ENCODE measurements around the gene NEUROD2. TPM values are rescaled to one million over a fixed set of nuclear protein-coding genes. Genes with fewer than 3 reads are reported as not detected.

The NEUROD2 gene
- total RNA-seq, 2 donors from 2014 or later: not detected

DNA sequence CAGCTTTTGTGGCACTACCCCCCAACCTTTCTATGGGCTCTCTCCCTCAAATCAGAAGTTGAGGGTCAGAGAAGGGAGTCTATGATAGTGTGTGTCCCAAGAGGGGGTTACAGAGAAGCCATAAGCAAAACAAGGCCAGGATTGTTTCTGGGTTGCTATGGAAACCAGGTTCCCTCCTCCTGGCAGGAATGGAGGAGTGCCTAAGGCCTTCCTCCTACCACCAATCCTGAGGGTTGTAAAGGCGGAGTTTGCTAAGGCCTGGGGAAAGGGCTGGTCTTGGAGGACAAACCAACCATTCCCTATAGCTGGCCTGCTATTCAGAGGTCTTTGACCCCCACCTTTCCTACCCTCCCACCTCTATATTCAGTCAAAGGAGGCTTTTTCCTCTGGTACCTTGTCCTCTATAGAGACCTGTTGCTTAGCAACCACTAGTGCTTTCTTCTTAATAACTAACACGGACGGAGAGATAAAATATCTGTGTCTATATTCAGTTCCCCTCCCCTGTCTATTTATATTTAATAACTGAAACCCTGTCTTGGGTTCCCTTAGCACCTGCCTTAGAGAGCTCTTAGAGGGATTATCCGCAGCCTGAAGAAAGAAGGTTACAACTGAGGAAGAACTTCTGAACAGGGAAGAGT, 43.4 kb downstream of the NEUROD2 start:
- peaks cover 23% of the 10 kb centered on the region for H3K36me3 Mint-ChIP-seq (ENCODE audit: low read depth)
- H3K4me3 Mint-ChIP-seq: no peak overlapping the region
- no peaks in the 10 kb centered on the region for H3K9me3 ChIP-seq (ENCODE audit: control insufficient read depth, low read length, poor library complexity, severe bottlenecking)
- H3K27me3 Mint-ChIP-seq: no peaks in the 10 kb centered on the region
- no peak overlapping the region for H3K27ac Mint-ChIP-seq
- DNase-seq (no peak), ATAC-seq (no peak)
- peaks cover 2% of the 10 kb centered on the region for H3K4me1 Mint-ChIP-seq

DNA sequence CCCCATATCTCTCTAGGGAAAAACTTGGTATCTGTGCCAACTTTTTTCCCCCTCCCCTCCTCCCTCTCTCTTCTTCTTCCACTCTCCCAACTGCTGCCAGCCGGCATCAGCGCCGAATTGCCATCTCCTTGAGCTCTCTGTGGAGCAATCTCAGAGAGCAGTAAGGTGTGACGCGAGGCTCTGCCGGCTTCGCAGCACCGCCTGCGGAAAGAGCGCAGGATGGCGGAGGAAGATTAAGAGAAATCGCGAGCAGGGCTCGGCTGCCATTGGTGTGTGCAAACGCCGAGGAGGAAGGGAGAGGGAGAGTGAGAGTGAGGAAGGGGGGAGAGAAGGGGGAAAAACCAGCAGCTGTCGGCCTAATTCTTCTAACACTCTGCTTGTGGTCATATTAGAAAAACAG, 44.2 kb downstream of the NEUROD2 start:
- ATAC-seq: no peak
- no peak overlapping the region for H3K27ac Mint-ChIP-seq

DNA sequence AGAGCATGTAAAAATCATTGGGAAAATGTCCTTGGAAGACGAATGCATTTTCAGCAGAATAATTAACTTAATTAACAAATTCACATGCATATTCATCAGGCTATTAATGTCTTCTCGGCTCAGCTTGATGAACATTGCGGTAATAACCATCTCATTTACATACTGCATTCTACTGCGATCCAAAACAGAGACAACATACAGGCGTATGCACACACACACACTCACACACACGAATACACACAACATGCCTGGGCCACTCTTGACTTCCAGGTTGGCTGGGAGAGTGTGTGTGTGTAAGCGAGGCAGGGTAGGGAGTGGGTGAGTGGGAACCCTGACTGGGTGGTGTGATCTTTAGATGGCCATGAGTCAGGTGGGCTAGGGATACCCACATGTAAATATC, 44.7 kb downstream of the NEUROD2 start:
- Mint-ChIP-seq H3K4me3 (no peak overlapping the region), H3K4me1 (peaks cover 2% of the 10 kb centered on the region), H3K27ac (no peak overlapping the region), H3K27me3 (no peaks in the 10 kb centered on the region), H3K36me3 (ENCODE audit: low read depth) (peaks cover 15% of the 10 kb centered on the region)
- no peaks in the 10 kb centered on the region for H3K9me3 ChIP-seq (ENCODE audit: control insufficient read depth, low read length, poor library complexity, severe bottlenecking)
- no peak for ATAC-seq
- no peak for DNase-seq

More for the DNA sequence above, 44.2 kb downstream of the NEUROD2 start:
- Mint-ChIP-seq H3K4me3 (no peak overlapping the region), H3K4me1 (peaks cover 2% of the 10 kb centered on the region), H3K27me3 (no peaks in the 10 kb centered on the region), H3K36me3 (ENCODE audit: low read depth) (peaks cover 19% of the 10 kb centered on the region)
- no peaks in the 10 kb centered on the region for H3K9me3 ChIP-seq (ENCODE audit: control insufficient read depth, low read length, poor library complexity, severe bottlenecking)
- no peak for DNase-seq

DNA sequence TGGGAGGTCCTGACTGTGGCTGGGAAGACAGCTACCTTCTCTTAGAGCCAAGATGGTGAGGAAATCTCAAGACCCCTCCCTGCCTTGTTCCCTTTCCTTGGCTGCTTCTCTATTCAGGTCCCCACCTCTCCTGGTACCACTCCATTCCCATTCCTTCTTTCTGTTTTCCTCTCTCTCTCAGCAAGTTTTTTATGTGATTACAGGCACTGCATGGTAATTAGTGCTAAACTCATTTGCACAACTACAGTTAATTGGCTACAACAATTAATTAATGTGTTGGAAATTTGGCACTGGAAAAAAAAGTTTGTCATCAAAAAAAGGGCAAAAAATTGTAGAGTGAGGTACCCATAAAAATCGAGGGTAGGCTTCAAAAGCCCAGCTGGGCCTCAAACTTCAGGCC, 45.3 kb downstream of the NEUROD2 start:
- no peak for ATAC-seq
- no peak for DNase-seq
- no peaks in the 10 kb centered on the region for H3K27me3 Mint-ChIP-seq
- peak overlapping the region; percentile 43 for H3K27ac Mint-ChIP-seq
- H3K4me3 Mint-ChIP-seq: no peak overlapping the region
- peaks cover 14% of the 10 kb centered on the region for H3K36me3 Mint-ChIP-seq (ENCODE audit: low read depth)
- no peaks in the 10 kb centered on the region for H3K9me3 ChIP-seq (ENCODE audit: control insufficient read depth, low read length, poor library complexity, severe bottlenecking)
- H3K4me1 Mint-ChIP-seq: peaks cover 2% of the 10 kb centered on the region

DNA sequence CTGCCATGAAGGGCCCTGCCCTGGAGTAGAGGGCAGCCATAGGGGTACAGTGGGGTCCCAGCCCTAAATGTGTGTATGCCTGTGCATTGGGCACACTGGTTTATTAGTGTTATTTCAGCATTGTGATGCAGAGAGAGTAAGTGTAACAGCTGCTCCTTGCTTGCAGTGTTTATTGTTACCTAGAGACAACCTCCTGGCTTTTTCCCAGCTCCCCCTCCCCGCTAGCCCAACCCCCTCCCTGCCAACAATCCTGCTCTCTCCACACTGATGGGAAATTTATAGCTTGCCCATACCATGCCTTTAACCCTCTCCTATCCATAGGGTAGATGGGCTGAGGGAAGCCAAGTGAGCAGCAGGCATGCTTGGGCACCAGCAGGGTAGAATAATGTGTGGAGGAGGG, 51.3 kb downstream of the NEUROD2 start:
- no peak for ATAC-seq
- no peak for DNase-seq
- no peak overlapping the region for H3K27ac Mint-ChIP-seq
- H3K4me1 Mint-ChIP-seq: no peaks in the 10 kb centered on the region
- no peak overlapping the region for H3K4me3 Mint-ChIP-seq
- H3K36me3 Mint-ChIP-seq (ENCODE audit: low read depth): peaks cover 7% of the 10 kb centered on the region
- no peaks in the 10 kb centered on the region for H3K9me3 ChIP-seq (ENCODE audit: control insufficient read depth, low read length, poor library complexity, severe bottlenecking)
- H3K27me3 Mint-ChIP-seq: no peaks in the 10 kb centered on the region

DNA sequence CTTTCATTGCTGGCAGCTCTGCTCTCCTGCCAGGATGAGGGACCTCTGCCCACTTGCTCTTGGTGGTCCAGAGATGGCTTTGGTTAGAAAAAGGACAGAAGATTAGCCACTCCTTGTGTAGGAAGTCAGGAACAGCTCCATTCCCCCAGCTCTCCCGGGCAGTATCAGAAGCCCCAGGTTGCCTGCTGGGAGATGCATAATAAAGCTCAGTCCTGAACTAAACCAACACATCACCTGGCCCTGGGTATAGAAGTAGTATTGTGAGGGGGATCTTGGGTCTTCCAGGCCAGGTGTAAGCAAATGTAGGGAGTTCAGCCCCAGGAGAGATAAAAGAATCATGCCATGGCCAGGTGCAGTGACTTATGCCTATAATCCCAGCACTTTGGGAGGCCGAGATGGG, 52.4 kb downstream of the NEUROD2 start:
- Mint-ChIP-seq H3K4me1 (no peaks in the 10 kb centered on the region), H3K27ac (no peak overlapping the region), H3K4me3 (no peak overlapping the region), H3K27me3 (no peaks in the 10 kb centered on the region), H3K36me3 (ENCODE audit: low read depth) (peaks cover 8% of the 10 kb centered on the region)
- no peak for DNase-seq
- no peak for ATAC-seq
- no peaks in the 10 kb centered on the region for H3K9me3 ChIP-seq (ENCODE audit: control insufficient read depth, low read length, poor library complexity, severe bottlenecking)

Other genes starting within 250 kb of the NEUROD2 start
- gene FBXL20, start 206.3 kb downstream of the NEUROD2 start, total RNA-seq: 10 to 100 TPM; 23.4 to 30.4 TPM
- 10 to 100 TPM; 37.8 to 41.3 TPM for gene MED1, start 156.7 kb downstream of the NEUROD2 start, total RNA-seq
- gene CDK12, start 146.4 kb downstream of the NEUROD2 start, total RNA-seq: 100 to 1,000 TPM in 1 of 2 donors, 10 to 100 TPM in 1; 97.4 to 105 TPM
- gene PPP1R1B, start 19.0 kb upstream of the NEUROD2 start, total RNA-seq: under 1 TPM; 0.22 to 0.42 TPM
- gene STARD3, start 29.2 kb upstream of the NEUROD2 start, total RNA-seq: 10 to 100 TPM; 60.9 to 67.2 TPM
- 1 to 10 TPM; 1.5 to 3.1 TPM for gene TCAP, start 57.4 kb upstream of the NEUROD2 start, total RNA-seq
- not detected for gene PNMT, start 60.5 kb upstream of the NEUROD2 start, total RNA-seq
- gene PGAP3, start 80.1 kb upstream of the NEUROD2 start, total RNA-seq: 10 to 100 TPM; 28.8 to 31.3 TPM
- gene ERBB2, start 92.1 kb upstream of the NEUROD2 start, total RNA-seq: 1 to 10 TPM; 1.3 to 3.5 TPM
- gene MIEN1, start 122.6 kb upstream of the NEUROD2 start, total RNA-seq: 10 to 100 TPM; 36.9 to 41.8 TPM
- not detected for gene GRB7, start 130.0 kb upstream of the NEUROD2 start, total RNA-seq